Measurements from ENCODE around the gene CPPED1. TPM values are rescaled to one million over a fixed set of nuclear protein-coding genes. Genes with fewer than 3 reads are reported as not detected.

Gene CPPED1
- total RNA-seq, 1 donor = 21.4 TPM

GRCh38 chr16:12781777-12782176, 21.9 kb downstream of the CPPED1 start:
- Histone ChIP-seq H3K79me2 (ENCODE audit: insufficient read depth, low read length) (peaks cover 11% of the 10 kb centered on the region), H3K4me3 (ENCODE audit: insufficient read depth, low read length) (no peak overlapping the region), H3K9me3 (ENCODE audit: low read depth, low read length) (no peaks in the 10 kb centered on the region), H3K27ac (ENCODE audit: low read depth, low read length) (no peak overlapping the region), H2AFZ (ENCODE audit: low read length) (no peak overlapping the region), H3K4me1 (ENCODE audit: insufficient read depth, low read length) (no peaks in the 10 kb centered on the region), H3K27me3 (ENCODE audit: insufficient read depth, low read length) (no peaks in the 10 kb centered on the region), H3K36me3 (ENCODE audit: insufficient read depth, low read length) (peaks cover 2% of the 10 kb centered on the region), H4K20me1 (ENCODE audit: insufficient read depth, low read length) (no peaks in the 10 kb centered on the region), H3K4me2 (ENCODE audit: insufficient read depth, low read length) (no peak overlapping the region)
- no peak for DNase-seq (ENCODE audit: insufficient read length, low spot score, missing footprints)
- no peak for TF ChIP-seq CTCF (IDR thresholded peaks at IDR 0.05; ENCODE audit: extremely low read depth, low read depth, low read length)

- H2AFZ ChIP-seq (ENCODE audit: low read length) = no peak overlapping the region
These were observed 23.2 kb downstream of the CPPED1 start for GRCh38 chr16:12780467-12780866.

GRCh38 chr16:12778726-12779125, 25.0 kb downstream of the CPPED1 start:
- H3K9me3 ChIP-seq (ENCODE audit: low read depth, low read length) = no peaks in the 10 kb centered on the region
- no peak for TF ChIP-seq CTCF (IDR thresholded peaks at IDR 0.05; ENCODE audit: extremely low read depth, low read depth, low read length)
- no peak for DNase-seq (ENCODE audit: insufficient read length, low spot score, missing footprints)
- H3K4me2 ChIP-seq (ENCODE audit: insufficient read depth, low read length) = no peak overlapping the region
- peaks cover 2% of the 10 kb centered on the region for H3K36me3 ChIP-seq (ENCODE audit: insufficient read depth, low read length)
- no peaks in the 10 kb centered on the region for H4K20me1 ChIP-seq (ENCODE audit: insufficient read depth, low read length)
- no peak overlapping the region for H3K4me3 ChIP-seq (ENCODE audit: insufficient read depth, low read length)
- H2AFZ ChIP-seq (ENCODE audit: low read length) = no peak overlapping the region
- H3K79me2 ChIP-seq (ENCODE audit: insufficient read depth, low read length) = peaks cover 3% of the 10 kb centered on the region
- H3K27me3 ChIP-seq (ENCODE audit: insufficient read depth, low read length) = no peaks in the 10 kb centered on the region
- no peaks in the 10 kb centered on the region for H3K4me1 ChIP-seq (ENCODE audit: insufficient read depth, low read length)
- no peak overlapping the region for H3K27ac ChIP-seq (ENCODE audit: low read depth, low read length)

More at GRCh38 chr16:12780467-12780866, 23.2 kb downstream of the CPPED1 start:
- peaks cover 2% of the 10 kb centered on the region for H3K36me3 ChIP-seq (ENCODE audit: insufficient read depth, low read length)
- no peaks in the 10 kb centered on the region for H3K27me3 ChIP-seq (ENCODE audit: insufficient read depth, low read length)
- no peaks in the 10 kb centered on the region for H3K4me1 ChIP-seq (ENCODE audit: insufficient read depth, low read length)
- DNase-seq (ENCODE audit: insufficient read length, low spot score, missing footprints) = no peak
- H3K9me3 ChIP-seq (ENCODE audit: low read depth, low read length) = no peaks in the 10 kb centered on the region
- no peak overlapping the region for H3K4me3 ChIP-seq (ENCODE audit: insufficient read depth, low read length)
- peaks cover 3% of the 10 kb centered on the region for H3K79me2 ChIP-seq (ENCODE audit: insufficient read depth, low read length)
- no peak overlapping the region for H3K4me2 ChIP-seq (ENCODE audit: insufficient read depth, low read length)
- H4K20me1 ChIP-seq (ENCODE audit: insufficient read depth, low read length) = no peaks in the 10 kb centered on the region
- no peak for TF ChIP-seq CTCF (IDR thresholded peaks at IDR 0.05; ENCODE audit: extremely low read depth, low read depth, low read length)
- H3K27ac ChIP-seq (ENCODE audit: low read depth, low read length) = no peak overlapping the region

- peaks cover 5% of the 10 kb centered on the region for H3K4me1 ChIP-seq (ENCODE audit: insufficient read depth, low read length)
- H3K79me2 ChIP-seq (ENCODE audit: insufficient read depth, low read length) = no peaks in the 10 kb centered on the region
- DNase-seq (ENCODE audit: insufficient read length, low spot score, missing footprints) = peak; percentile 61
- H3K4me3 ChIP-seq (ENCODE audit: insufficient read depth, low read length) = no peak overlapping the region
- H3K9me3 ChIP-seq (ENCODE audit: low read depth, low read length) = no peaks in the 10 kb centered on the region
- H3K27me3 ChIP-seq (ENCODE audit: insufficient read depth, low read length) = no peaks in the 10 kb centered on the region
- H4K20me1 ChIP-seq (ENCODE audit: insufficient read depth, low read length) = no peaks in the 10 kb centered on the region
- no peak overlapping the region for H3K4me2 ChIP-seq (ENCODE audit: insufficient read depth, low read length)
- no peak overlapping the region for H3K27ac ChIP-seq (ENCODE audit: low read depth, low read length)
- H3K36me3 ChIP-seq (ENCODE audit: insufficient read depth, low read length) = no peaks in the 10 kb centered on the region
- H2AFZ ChIP-seq (ENCODE audit: low read length) = no peak overlapping the region
- TF ChIP-seq CTCF (IDR thresholded peaks at IDR 0.05; ENCODE audit: extremely low read depth, low read depth, low read length) = no peak
These were observed 27.9 kb downstream of the CPPED1 start for GRCh38 chr16:12775656-12776236.
